Fibroblast of skin of right quadriceps (primary cell): ENCODE data around the gene KISS1.

Experiments
- DNase-seq: peaks from one replicate; pipeline ENCODE4 v3.0.0-alpha.2; 2013

The KISS1 gene

GRCh38 chr1:204217648-204218000, 21.3 kb upstream of the KISS1 start:
- DNase-seq, result no peak

- no peak for DNase-seq
These were observed 20.8 kb upstream of the KISS1 start for GRCh38 chr1:204216880-204217647.

- no peak for DNase-seq
These were observed 19.9 kb upstream of the KISS1 start for GRCh38 chr1:204216236-204216635.

GRCh38 chr1:204213668-204214662, 17.7 kb upstream of the KISS1 start, which contains the start of gene GOLT1A:
GOLT1A (minus strand) TSS chr1:204213988; CDS start chr1:204213906, 82 bp downstream.
- DNase-seq, result peak; percentile 83

GRCh38 chr1:204212715-204213114, 16.4 kb upstream of the KISS1 start:
- no peak for DNase-seq

- DNase-seq, result no peak
These were observed 14.8 kb upstream of the KISS1 start for GRCh38 chr1:204211046-204211445.

- no peak for DNase-seq
These were observed 10.9 kb upstream of the KISS1 start for GRCh38 chr1:204207136-204207616.

GRCh38 chr1:204206121-204206520, 9.8 kb upstream of the KISS1 start:
- no peak for DNase-seq

GRCh38 chr1:204205486-204205885, 9.2 kb upstream of the KISS1 start:
- no peak for DNase-seq

- no peak for DNase-seq
These were observed 8.7 kb upstream of the KISS1 start for GRCh38 chr1:204204944-204205343.

- no peak for DNase-seq
These were observed 7.0 kb upstream of the KISS1 start for GRCh38 chr1:204203206-204203767.

- DNase-seq, result no peak
These were observed 6.2 kb upstream of the KISS1 start for GRCh38 chr1:204202481-204202880.

GRCh38 chr1:204201348-204202040, 5.2 kb upstream of the KISS1 start:
- no peak for DNase-seq

- no peak for DNase-seq
These were observed 3.3 kb upstream of the KISS1 start for GRCh38 chr1:204199579-204199978.

GRCh38 chr1:204198348-204199340, 2.4 kb upstream of the KISS1 start:
- DNase-seq, result peak; percentile 82

- no peak for DNase-seq
These were observed 777 bp upstream of the KISS1 start for GRCh38 chr1:204197068-204197467.

- no peak for DNase-seq
These were observed 1.5 kb downstream of the KISS1 start for GRCh38 chr1:204194771-204195170.

- DNase-seq, result no peak
These were observed 2.2 kb downstream of the KISS1 start for GRCh38 chr1:204194080-204194479.

GRCh38 chr1:204192589-204193352, 3.5 kb downstream of the KISS1 start:
- DNase-seq, result no peak

- DNase-seq, result no peak
These were observed 4.2 kb downstream of the KISS1 start for GRCh38 chr1:204192046-204192445.

GRCh38 chr1:204191456-204191855, 4.8 kb downstream of the KISS1 start:
- no peak for DNase-seq
